Neural cell (in vitro differentiated cells): ENCODE measurements around the gene TRAPPC2B.

ENCODE experiments used
- CTCF ChIP-seq: fragments of 450-650 bp; IDR thresholded peaks from 2 replicates; pipeline ENCODE4 v1.5.1; 2014; ENCODE audit warnings: antibody characterized with exemption, mild to moderate bottlenecking, moderate library complexity; ENCODE audit not compliant: poor library complexity, severe bottlenecking
- EP300 ChIP-seq: fragments of 450-650 bp; conservative IDR thresholded peaks from 2 replicates; pipeline ENCODE4 v1.6.1; 2014; ENCODE audit warnings: antibody characterized with exemption, mild to moderate bottlenecking, moderate library complexity; ENCODE audit not compliant: poor library complexity, severe bottlenecking
- EZH2 ChIP-seq: fragments of 200-600, 300-800 bp; shearing (Covaris generic), sonication (generic); IDR thresholded peaks from 2 replicates; pipeline ENCODE4 v1.6.1; 2014; ENCODE audit warnings: antibody characterized with exemption, low read length, borderline replicate concordance, mild to moderate bottlenecking; ENCODE audit not compliant: insufficient read depth, poor library complexity, severe bottlenecking
- POLR2AphosphoS5 ChIP-seq: IDR thresholded peaks from 2 replicates; pipeline ENCODE4 v1.6.1; 2012
- SMC3 ChIP-seq: fragments of 450-650 bp; conservative IDR thresholded peaks from 2 replicates; pipeline ENCODE4 v1.6.1; 2014; ENCODE audit warnings: antibody characterized with exemption, mild to moderate bottlenecking, moderate library complexity; ENCODE audit not compliant: poor library complexity
- TAF1 ChIP-seq: IDR thresholded peaks from 2 replicates; pipeline ENCODE4 v1.6.1; 2012; ENCODE audit warnings: low read depth

DNA sequence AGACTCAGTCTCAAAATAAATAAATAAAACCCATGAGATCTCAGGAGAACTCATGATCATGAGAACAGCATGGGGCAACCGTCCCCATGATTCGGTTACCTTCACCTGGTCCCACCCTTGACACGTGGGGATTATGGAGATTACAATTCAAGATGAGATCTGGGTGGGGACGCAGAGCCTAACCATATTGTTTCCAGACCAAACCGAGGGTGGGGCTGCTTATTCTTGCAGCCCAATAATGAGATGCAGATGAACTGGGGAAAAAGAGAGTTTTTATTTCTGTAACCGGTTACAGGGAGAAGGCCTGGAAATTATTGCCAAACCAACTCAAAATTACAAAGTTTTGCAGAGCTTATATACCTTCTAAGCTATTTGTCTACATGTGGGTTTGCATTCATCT lies 12.8 kb downstream of the TRAPPC2B start:
- TF ChIP-seq SMC3 = no peak
- TF ChIP-seq TAF1 = no peak
- TF ChIP-seq CTCF = no peak
- TF ChIP-seq POLR2AphosphoS5 = no peak
- TF ChIP-seq EZH2 = no peak
- no peak for TF ChIP-seq EP300
